ENCODE results near the gene GABRB3. TPM values are rescaled to one million over a fixed set of nuclear protein-coding genes. Genes with fewer than 3 reads are reported as not detected.
A peak's percentile ranks its signal among the peaks of the same experiment; 100 is the strongest.

GABRB3 gene
- total and polyA plus RNA-seq, 2 of the 8 experiments (the other 6 are each of a cell fraction or from before 2014, with no cell fraction given): 98.8 to 163 TPM

- Histone ChIP-seq H4K8ac (ENCODE audit: extremely low read depth, insufficient read depth, low read length) (no peak overlapping the region), H3K23ac (ENCODE audit: insufficient read length) (no peak overlapping the region), H3K9me3 (ENCODE audit: insufficient read depth in 2 of 2, low read depth in 1 of 2, low read length in 1 of 2) (no peaks in the 10 kb centered on the region), H4K20me1 (replicated peaks in 1 of 2; ENCODE audit: control insufficient read depth in 1 of 2, insufficient read depth in 2 of 2, low read length in 2 of 2) (peaks cover 0 to 1% of the 10 kb centered on the region in 2 experiments), H3K4me2 (ENCODE audit: insufficient read depth in 1 of 2, low read depth in 2 of 2, low read length in 2 of 2) (peak overlapping the region in 1 of 2 experiments; percentile 23; a peak in 1 of 4 replicates), H2BK5ac (ENCODE audit: low read depth, low read length) (no peak overlapping the region), H3K36me3 (ENCODE audit: control insufficient read depth in 2 of 4, insufficient read depth in 4 of 4, low read length in 3 of 4) (no peaks in the 10 kb centered on the region), H4K91ac (replicated peaks; ENCODE audit: insufficient read length, low read length) (peak overlapping the region; percentile 81), H2BK12ac (ENCODE audit: low read depth, low read length) (no peak overlapping the region), H3K4me1 (replicated peaks in 1 of 4; ENCODE audit: control insufficient read depth in 3 of 4, insufficient read depth in 4 of 4, low read length in 3 of 4) (peaks cover 11 to 21% (median 18%) of the 10 kb centered on the region in 4 experiments), H4K5ac (ENCODE audit: insufficient read length, low read depth, low read length) (peak overlapping the region; percentile 70), H3K4me3 (ENCODE audit: extremely low read depth in 1 of 4, insufficient read depth in 2 of 4, low read depth in 3 of 4, low read length in 4 of 4) (no peak overlapping the region), H2BK120ac (replicated peaks; ENCODE audit: low read depth, low read length) (no peak overlapping the region), H2BK20ac (ENCODE audit: low read length) (no peak overlapping the region), H2AFZ (ENCODE audit: low read length) (no peak overlapping the region), H2AK5ac (ENCODE audit: low read depth, low read length) (no peak overlapping the region), H3K4ac (replicated peaks; ENCODE audit: insufficient read length, low read depth, low read length) (no peak overlapping the region), H3K9ac (replicated peaks in 1 of 4; ENCODE audit: extremely low read depth in 1 of 4, low read depth in 3 of 4, low read length in 3 of 4) (no peak overlapping the region), H3K27me3 (replicated peaks in 1 of 4; ENCODE audit: control insufficient read depth in 3 of 4, extremely low read depth in 1 of 4, insufficient read depth in 3 of 4, low read length in 3 of 4) (no peaks in the 10 kb centered on the region), H3K27ac (ENCODE audit: low read depth, low read length) (no peak overlapping the region), H3K56ac (replicated peaks; ENCODE audit: insufficient read length, low read depth, low read length) (no peak overlapping the region), H3K23me2 (ENCODE audit: low read depth, low read length) (no peaks in the 10 kb centered on the region; the same call in 1 of the 2 replicates), H3K79me2 (ENCODE audit: control insufficient read depth in 1 of 2, insufficient read depth in 2 of 2, low read length in 2 of 2) (peaks cover 0 to 86% of the 10 kb centered on the region in 2 experiments; a peak in 2 of 4 replicates), H3K79me1 (ENCODE audit: low read depth, low read length) (no peaks in the 10 kb centered on the region; the same call in 1 of the 2 replicates), H3K14ac (ENCODE audit: insufficient read length) (no peak overlapping the region), H3K18ac (ENCODE audit: extremely low read depth, low read length) (no peak overlapping the region), H2BK15ac (ENCODE audit: low read length) (no peak overlapping the region; the same call in 1 of the 2 replicates)
- no peak for DNase-seq (ENCODE audit: low read depth in 1 of 2, low spot score in 2 of 2)
- 79% methylated on average over 6 of the region's 6 CpGs; no CpG with 5 or more reads in 1 of the 2 experiments for WGBS, 2 experiments (ENCODE audit: extremely low coverage in 1 of 2, insufficient coverage in 1 of 2, insufficient read length in 1 of 2, insufficient replicate concordance in 2 of 2, low coverage in 1 of 2, low lambda C conversion rate in 2 of 2, missing lambda C conversion rate in 1 of 2)
- FAIRE-seq: no peak
- POLR2A ChIA-PET (ENCODE audit: partially characterized antibody): interaction anchor here (1.1 kb wide), 1 partner anchor 134 kb away, joined by 3 read pairs; no protein-coding TSS in a partner anchor
- CTCF ChIA-PET (ENCODE audit: partially characterized antibody): interaction anchor here (0.8 to 1.6 kb wide), 8 partner anchors 16 to 70 kb away, joined by 3 to 5 read pairs (median 3); no protein-coding TSS in a partner anchor
- TF ChIP-seq CTCF (IDR thresholded peaks at IDR 0.05; ENCODE audit: control extremely low read depth in 1 of 3, insufficient read depth in 1 of 3, low read depth in 1 of 3, low read length in 3 of 3): peak in 2 of 3 experiments; percentile 23 to 34; a peak in 2 of 4 replicates
- TF ChIP-seq SIN3A (conservative IDR thresholded peaks at IDR 0.05 in 1 of 2, IDR thresholded peaks at IDR 0.05 in 1 of 2; ENCODE audit: low read depth in 1 of 2, low read length in 2 of 2): 0 out of 4 replicates have a peak, but pooled peaks of 1 of the 2 experiments have one; percentile 10
- TF ChIP-seq KDM5A (IDR thresholded peaks at IDR 0.05; ENCODE audit: low read length): no peak
These were observed 141.0 kb downstream of the GABRB3 start for GRCh38 chr15:26631894-26632293.

Measured in H1 (cell line).